Measurements from ENCODE around the gene NXN. TPM values are rescaled to one million over a fixed set of nuclear protein-coding genes. Genes with fewer than 3 reads are reported as not detected.

NXN gene
- total and polyA plus RNA-seq, 4 experiments from 2014 or later = 0.55 to 2.7 (median 1.9) TPM

GRCh38 chr17:824378-824777 lies 155.2 kb downstream of the NXN start:
- Mint-ChIP-seq H3K36me3 (no peaks in the 10 kb centered on the region), H3K4me1 (no peaks in the 10 kb centered on the region), H3K9me3 (no peaks in the 10 kb centered on the region), H3K27ac (no peak overlapping the region), H3K27me3 (peaks cover 0 to 3% of the 10 kb centered on the region in 2 donors), H3K4me3 (no peak overlapping the region)
- no peaks in the 10 kb centered on the region for H3K4me1 ChIP-seq (ENCODE audit: insufficient read depth, low read length)
- no peaks in the 10 kb centered on the region for H3K36me3 ChIP-seq (ENCODE audit: insufficient read depth, low read length)
- CTCF ChIA-PET (ENCODE audit: partially characterized antibody) = no interaction called here
- H3K9me3 ChIP-seq (ENCODE audit: control insufficient read depth in 1 of 2, low read length in 2 of 2) = no peaks in the 10 kb centered on the region
- POLR2A ChIA-PET (ENCODE audit: partially characterized antibody) = no interaction called here
- H3K27ac ChIP-seq (ENCODE audit: low read depth, low read length) = no peak overlapping the region
- no peaks in the 10 kb centered on the region for H3K27me3 ChIP-seq (ENCODE audit: insufficient read depth, low read length)
- DNase-seq = no peak
- intact Hi-C loops (cut with micrococcal nuclease) = no loop called here
- no peak overlapping the region for H3K4me3 ChIP-seq (ENCODE audit: low read length in 2 of 2)

DNA sequence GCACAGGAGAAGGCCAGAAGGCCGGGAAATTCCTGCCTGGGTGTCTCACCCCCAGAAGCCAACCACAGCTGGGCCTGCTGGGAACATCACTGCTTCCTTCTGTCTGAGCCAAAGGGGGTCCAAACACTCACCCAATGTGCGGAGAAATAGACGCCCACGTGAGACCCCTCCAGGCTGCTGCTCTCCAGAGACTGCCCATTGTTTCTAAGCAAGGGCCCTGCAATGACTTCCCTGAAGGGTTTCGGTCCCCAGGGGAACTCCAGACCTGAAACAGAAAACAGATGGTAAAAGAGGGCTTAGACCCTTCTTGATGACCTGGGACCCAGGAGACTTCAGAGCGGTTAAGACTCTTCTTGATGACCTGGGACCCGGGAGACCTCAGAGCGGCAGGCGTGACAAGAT lies 156.1 kb downstream of the NXN start:
- H3K36me3 ChIP-seq (ENCODE audit: insufficient read depth, low read length) = no peaks in the 10 kb centered on the region
- no peaks in the 10 kb centered on the region for H3K9me3 Mint-ChIP-seq
- H3K27me3 Mint-ChIP-seq = peaks cover 0 to 3% of the 10 kb centered on the region in 2 donors
- POLR2A ChIA-PET (ENCODE audit: partially characterized antibody) = no interaction called here
- no peak overlapping the region for H3K4me3 ChIP-seq (ENCODE audit: low read length in 2 of 2)
- DNase-seq = no peak
- H3K4me1 ChIP-seq (ENCODE audit: insufficient read depth, low read length) = no peaks in the 10 kb centered on the region
- intact Hi-C loops (cut with micrococcal nuclease) = no loop called here
- H3K4me3 Mint-ChIP-seq = no peak overlapping the region
- no peak overlapping the region for H3K27ac ChIP-seq (ENCODE audit: low read depth, low read length)
- H3K36me3 Mint-ChIP-seq = no peaks in the 10 kb centered on the region
- H3K4me1 Mint-ChIP-seq = no peaks in the 10 kb centered on the region
- no peaks in the 10 kb centered on the region for H3K9me3 ChIP-seq (ENCODE audit: control insufficient read depth in 1 of 2, low read length in 2 of 2)
- H3K27me3 ChIP-seq (ENCODE audit: insufficient read depth, low read length) = no peaks in the 10 kb centered on the region
- H3K27ac Mint-ChIP-seq = no peak overlapping the region
- CTCF ChIA-PET (ENCODE audit: partially characterized antibody) = no interaction called here

DNA sequence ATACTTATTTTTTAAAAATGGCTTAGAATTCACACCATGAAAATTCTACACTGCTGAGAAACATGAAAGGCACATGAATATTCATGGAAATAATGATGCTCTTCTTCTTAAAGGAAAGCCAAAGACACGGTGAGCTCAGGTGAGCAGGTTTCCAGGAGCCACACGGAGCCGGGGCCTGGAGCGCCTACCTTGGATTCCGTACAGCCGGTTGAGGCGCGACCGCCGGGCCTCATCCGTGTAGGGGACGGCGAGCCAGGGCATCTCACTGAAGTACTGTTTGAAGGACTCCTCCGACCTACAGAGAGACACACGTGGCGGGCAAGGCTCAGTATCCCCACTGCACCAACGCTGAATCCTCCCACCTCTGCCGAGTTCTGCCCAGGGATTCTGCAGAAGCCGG lies 160.3 kb downstream of the NXN start:
- H3K27me3 Mint-ChIP-seq = peaks cover 3 to 5% of the 10 kb centered on the region in 2 donors
- no peaks in the 10 kb centered on the region for H3K36me3 ChIP-seq (ENCODE audit: insufficient read depth, low read length)
- ChIA-PET CTCF (ENCODE audit: partially characterized antibody) (no interaction called here), POLR2A (ENCODE audit: partially characterized antibody) (no interaction called here)
- no peaks in the 10 kb centered on the region for H3K9me3 ChIP-seq (ENCODE audit: control insufficient read depth in 1 of 2, low read length in 2 of 2)
- H3K27ac Mint-ChIP-seq = no peak overlapping the region
- no peak overlapping the region for H3K4me3 ChIP-seq (ENCODE audit: low read length in 2 of 2)
- H3K4me1 ChIP-seq (ENCODE audit: insufficient read depth, low read length) = no peaks in the 10 kb centered on the region
- no peaks in the 10 kb centered on the region for H3K9me3 Mint-ChIP-seq
- H3K27ac ChIP-seq (ENCODE audit: low read depth, low read length) = no peak overlapping the region
- H3K36me3 Mint-ChIP-seq = no peaks in the 10 kb centered on the region
- DNase-seq = no peak
- H3K4me3 Mint-ChIP-seq = no peak overlapping the region
- H3K4me1 Mint-ChIP-seq = no peaks in the 10 kb centered on the region
- intact Hi-C loops (cut with micrococcal nuclease) = no loop called here
- H3K27me3 ChIP-seq (ENCODE audit: insufficient read depth, low read length) = no peaks in the 10 kb centered on the region

DNA sequence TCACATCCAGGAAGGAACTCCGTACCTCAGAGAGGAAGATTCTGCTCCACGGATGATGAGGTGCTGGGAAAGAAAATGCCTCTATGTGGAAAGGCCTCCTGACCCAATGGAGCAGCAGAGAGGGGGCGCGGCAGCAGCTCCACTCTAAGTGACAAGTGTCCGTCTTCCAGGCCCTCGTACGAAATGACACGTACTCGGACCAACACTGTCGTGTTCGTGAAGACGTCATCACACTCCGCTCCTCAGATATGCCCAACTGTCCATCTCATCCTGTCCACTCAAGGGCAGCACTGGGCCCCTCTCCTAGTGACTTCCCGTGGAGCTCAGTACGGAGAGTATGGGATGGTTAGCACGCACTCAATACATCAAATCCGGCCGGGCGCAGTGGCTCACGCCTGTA lies 165.2 kb downstream of the NXN start:
- CTCF ChIA-PET (ENCODE audit: partially characterized antibody) = no interaction called here
- H3K27ac ChIP-seq (ENCODE audit: low read depth, low read length) = no peak overlapping the region

GRCh38 chr17:812638-813204 lies 166.9 kb downstream of the NXN start:
- no peaks in the 10 kb centered on the region for H3K36me3 Mint-ChIP-seq
- H3K27me3 Mint-ChIP-seq = peaks cover 4 to 8% of the 10 kb centered on the region in 2 donors
- no peaks in the 10 kb centered on the region for H3K9me3 Mint-ChIP-seq
- no peak overlapping the region for H3K4me3 Mint-ChIP-seq
- Histone ChIP-seq H3K27me3 (ENCODE audit: insufficient read depth, low read length) (no peaks in the 10 kb centered on the region), H3K9me3 (ENCODE audit: control insufficient read depth in 1 of 2, low read length in 2 of 2) (no peaks in the 10 kb centered on the region), H3K27ac (ENCODE audit: low read depth, low read length) (no peak overlapping the region), H3K36me3 (ENCODE audit: insufficient read depth, low read length) (no peaks in the 10 kb centered on the region), H3K4me3 (ENCODE audit: low read length in 2 of 2) (no peak overlapping the region), H3K4me1 (ENCODE audit: insufficient read depth, low read length) (no peaks in the 10 kb centered on the region)
- CTCF ChIA-PET (ENCODE audit: partially characterized antibody) = no interaction called here
- peak overlapping the region in 1 of 7 donors; percentile 49 for H3K27ac Mint-ChIP-seq
- H3K4me1 Mint-ChIP-seq = peaks cover 0 to 2% (median 0%) of the 10 kb centered on the region in 4 donors
- intact Hi-C loops (cut with micrococcal nuclease) = no loop called here
- DNase-seq = no peak
- POLR2A ChIA-PET (ENCODE audit: partially characterized antibody) = no interaction called here

More for the DNA sequence above, 165.2 kb downstream of the NXN start:
- Mint-ChIP-seq H3K27me3 (peaks cover 4 to 8% of the 10 kb centered on the region in 2 donors), H3K9me3 (no peaks in the 10 kb centered on the region), H3K4me1 (peaks cover 0 to 2% (median 0%) of the 10 kb centered on the region in 4 donors), H3K36me3 (no peaks in the 10 kb centered on the region), H3K4me3 (no peak overlapping the region), H3K27ac (no peak overlapping the region)
- no peaks in the 10 kb centered on the region for H3K9me3 ChIP-seq (ENCODE audit: control insufficient read depth in 1 of 2, low read length in 2 of 2)
- H3K4me1 ChIP-seq (ENCODE audit: insufficient read depth, low read length) = no peaks in the 10 kb centered on the region
- no peak for DNase-seq
- intact Hi-C loops (cut with micrococcal nuclease) = no loop called here
- no peaks in the 10 kb centered on the region for H3K27me3 ChIP-seq (ENCODE audit: insufficient read depth, low read length)
- H3K4me3 ChIP-seq (ENCODE audit: low read length in 2 of 2) = no peak overlapping the region
- POLR2A ChIA-PET (ENCODE audit: partially characterized antibody) = no interaction called here
- no peaks in the 10 kb centered on the region for H3K36me3 ChIP-seq (ENCODE audit: insufficient read depth, low read length)

DNA sequence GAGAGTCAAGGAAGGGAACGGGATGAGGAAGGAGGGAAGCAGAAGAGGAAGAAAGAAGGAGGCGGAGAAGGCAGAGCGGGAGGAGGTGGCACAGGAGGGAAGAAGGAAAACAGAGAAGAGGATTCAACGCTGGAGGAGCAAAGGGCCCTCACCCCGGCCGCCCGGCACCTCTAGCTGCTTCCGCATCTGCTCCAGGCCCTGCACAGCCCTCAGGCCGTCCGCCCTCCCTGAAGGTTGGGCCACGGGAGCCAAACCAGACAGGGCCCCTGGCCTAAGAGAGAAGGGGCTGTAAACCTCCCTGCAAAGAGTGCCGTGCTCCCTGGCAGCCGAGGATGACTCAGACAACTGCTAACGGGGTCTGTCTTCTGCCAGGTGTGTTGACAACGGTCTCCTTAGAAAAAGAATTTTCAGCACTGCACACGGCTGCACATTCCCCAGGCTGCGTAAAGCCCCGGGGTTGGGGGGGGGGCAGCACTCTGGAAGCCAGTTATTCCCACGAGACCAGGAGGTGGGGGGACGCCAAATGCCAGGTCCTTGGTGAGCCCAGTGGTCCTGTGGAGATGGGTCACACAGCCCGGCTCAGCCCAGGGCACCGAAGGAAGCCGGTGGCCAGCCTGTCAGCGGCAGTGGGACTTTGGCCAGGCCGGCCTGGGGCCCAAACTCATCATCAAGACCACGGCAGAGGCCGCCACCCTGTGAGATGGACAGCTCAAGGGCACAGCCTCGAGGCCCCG lies 168.4 kb downstream of the NXN start:
- ChIA-PET POLR2A (ENCODE audit: partially characterized antibody) (no interaction called here), CTCF (ENCODE audit: partially characterized antibody) (no interaction called here)
- intact Hi-C loops (cut with micrococcal nuclease) = no loop called here
- H3K4me3 ChIP-seq (ENCODE audit: low read length in 2 of 2) = no peak overlapping the region
- H3K9me3 ChIP-seq (ENCODE audit: control insufficient read depth in 1 of 2, low read length in 2 of 2) = no peaks in the 10 kb centered on the region
- peaks cover 3 to 8% of the 10 kb centered on the region in 2 donors for H3K27me3 Mint-ChIP-seq
- no peak for DNase-seq
- no peaks in the 10 kb centered on the region for H3K36me3 Mint-ChIP-seq
- no peaks in the 10 kb centered on the region for H3K4me1 ChIP-seq (ENCODE audit: insufficient read depth, low read length)
- H3K4me3 Mint-ChIP-seq = no peak overlapping the region
- H3K27ac ChIP-seq (ENCODE audit: low read depth, low read length) = no peak overlapping the region
- H3K36me3 ChIP-seq (ENCODE audit: insufficient read depth, low read length) = no peaks in the 10 kb centered on the region
- H3K27ac Mint-ChIP-seq = no peak overlapping the region
- H3K9me3 Mint-ChIP-seq = no peaks in the 10 kb centered on the region
- H3K4me1 Mint-ChIP-seq = peaks cover 0 to 2% (median 0%) of the 10 kb centered on the region in 4 donors
- no peaks in the 10 kb centered on the region for H3K27me3 ChIP-seq (ENCODE audit: insufficient read depth, low read length)

GRCh38 chr17:807523-808294 lies 171.9 kb downstream of the NXN start:
- ChIA-PET POLR2A (ENCODE audit: partially characterized antibody) (no interaction called here), CTCF (ENCODE audit: partially characterized antibody) (no interaction called here)
- Histone ChIP-seq H3K4me3 (ENCODE audit: low read length in 2 of 2) (no peak overlapping the region), H3K4me1 (ENCODE audit: insufficient read depth, low read length) (no peaks in the 10 kb centered on the region), H3K9me3 (ENCODE audit: control insufficient read depth in 1 of 2, low read length in 2 of 2) (no peaks in the 10 kb centered on the region), H3K27ac (ENCODE audit: low read depth, low read length) (no peak overlapping the region), H3K36me3 (ENCODE audit: insufficient read depth, low read length) (no peaks in the 10 kb centered on the region), H3K27me3 (ENCODE audit: insufficient read depth, low read length) (no peaks in the 10 kb centered on the region)
- H3K36me3 Mint-ChIP-seq = no peaks in the 10 kb centered on the region
- H3K4me1 Mint-ChIP-seq = peaks cover 0 to 2% (median 0%) of the 10 kb centered on the region in 4 donors
- H3K27ac Mint-ChIP-seq = no peak overlapping the region
- peaks cover 4 to 7% of the 10 kb centered on the region in 2 donors for H3K27me3 Mint-ChIP-seq
- H3K4me3 Mint-ChIP-seq = no peak overlapping the region
- no peaks in the 10 kb centered on the region for H3K9me3 Mint-ChIP-seq
- no peak for DNase-seq
- intact Hi-C loops (cut with micrococcal nuclease) = no loop called here
